OCI-LY3 (cell line): Measurements from ENCODE around the gene PIP5K1C.

Experiments used
- H2AFZ ChIP-seq: fragments of 200-600, 300-600 bp; shearing (Covaris generic); 2 replicates; pipeline ENCODE4 v1.6.0; 2014; ENCODE audit warnings: antibody characterized with exemption, low read depth, low read length
- H3K27ac ChIP-seq: fragments of 200-600, 300-600 bp; sonication (generic); 2 replicates; pipeline ENCODE4 v1.5.1; 2014; ENCODE audit warnings: mild to moderate bottlenecking, low read length, moderate library complexity, mixed read lengths
- H3K27me3 ChIP-seq: fragments of 200-600, 300-600 bp; sonication (generic); 2 replicates; pipeline ENCODE4 v1.6.1; 2014; ENCODE audit warnings: low read depth, low read length, mixed read lengths
- H3K36me3 ChIP-seq: fragments of 200-600, 300-600 bp; sonication (generic); replicated peaks from 2 replicates; pipeline ENCODE3; 2014; ENCODE audit warnings: low read depth, low read length, mixed read lengths
- H3K4me1 ChIP-seq: fragments of 300-600, 200-600 bp; sonication (generic); 2 replicates; pipeline ENCODE4 v1.6.1; 2014; ENCODE audit warnings: low read length, mixed read lengths
- H3K4me2 ChIP-seq: fragments of 200-600, 300-600 bp; sonication (generic); 2 replicates; pipeline ENCODE4 v1.6.1; 2014; ENCODE audit warnings: low read length, mixed read lengths
- H3K4me3 ChIP-seq: fragments of 300-600, 200-600 bp; sonication (generic); 2 replicates; pipeline ENCODE4 v1.5.1; 2014; ENCODE audit warnings: antibody characterized with exemption, mild to moderate bottlenecking, low read length, moderate library complexity
- H3K79me2 ChIP-seq: fragments of 300-600, 200-600 bp; shearing (Covaris generic); 2 replicates; pipeline ENCODE4 v1.6.1; 2014; ENCODE audit warnings: mild to moderate bottlenecking, low read length, mixed read lengths
- H3K9ac ChIP-seq: fragments of 300-600, 200-600 bp; shearing (Covaris generic); 2 replicates; pipeline ENCODE4 v1.6.0; 2014; ENCODE audit warnings: mild to moderate bottlenecking, low read length, moderate library complexity
- H3K9me3 ChIP-seq: fragments of 200-600, 300-600 bp; shearing (Covaris generic); 2 replicates; pipeline ENCODE4 v1.6.1; 2014; ENCODE audit warnings: low read length, mixed read lengths; ENCODE audit not compliant: insufficient read depth
- H4K20me1 ChIP-seq: fragments of 200-600, 300-600 bp; sonication (generic); 2 replicates; pipeline ENCODE4 v1.6.1; 2016; ENCODE audit warnings: low read length, mixed read lengths; ENCODE audit not compliant: insufficient read depth
- CTCF ChIP-seq: fragments of 200-600, 300-600 bp; sonication (generic); IDR thresholded peaks from 2 replicates; pipeline ENCODE4 v1.5.1; 2014; ENCODE audit warnings: antibody characterized with exemption, low read length, low read depth
- EZH2phosphoT487 ChIP-seq: fragments of 200-600 bp; shearing (Covaris generic); IDR thresholded peaks from 2 replicates; pipeline ENCODE4 v1.6.1; 2018; ENCODE audit warnings: antibody characterized with exemption, mixed run types, low read depth

PIP5K1C gene

GRCh38 chr19:3619631-3620012 is 80.6 kb downstream of the PIP5K1C start:
- H3K9ac ChIP-seq = no peak overlapping the region
- H3K27ac ChIP-seq = no peak overlapping the region
- no peak for TF ChIP-seq CTCF
- no peak for TF ChIP-seq EZH2phosphoT487
- no peak overlapping the region for H3K4me3 ChIP-seq
- no peak overlapping the region for H3K4me2 ChIP-seq
- no peaks in the 10 kb centered on the region for H3K27me3 ChIP-seq
- peaks cover 17% of the 10 kb centered on the region for H3K36me3 ChIP-seq
- no peaks in the 10 kb centered on the region for H3K4me1 ChIP-seq
- H4K20me1 ChIP-seq = 0 out of 2 replicates have a peak, but pooled peaks cover 4% of the 10 kb centered on the region
- H3K79me2 ChIP-seq = peaks cover 13% of the 10 kb centered on the region
- no peak overlapping the region for H2AFZ ChIP-seq
- no peaks in the 10 kb centered on the region for H3K9me3 ChIP-seq

DNA sequence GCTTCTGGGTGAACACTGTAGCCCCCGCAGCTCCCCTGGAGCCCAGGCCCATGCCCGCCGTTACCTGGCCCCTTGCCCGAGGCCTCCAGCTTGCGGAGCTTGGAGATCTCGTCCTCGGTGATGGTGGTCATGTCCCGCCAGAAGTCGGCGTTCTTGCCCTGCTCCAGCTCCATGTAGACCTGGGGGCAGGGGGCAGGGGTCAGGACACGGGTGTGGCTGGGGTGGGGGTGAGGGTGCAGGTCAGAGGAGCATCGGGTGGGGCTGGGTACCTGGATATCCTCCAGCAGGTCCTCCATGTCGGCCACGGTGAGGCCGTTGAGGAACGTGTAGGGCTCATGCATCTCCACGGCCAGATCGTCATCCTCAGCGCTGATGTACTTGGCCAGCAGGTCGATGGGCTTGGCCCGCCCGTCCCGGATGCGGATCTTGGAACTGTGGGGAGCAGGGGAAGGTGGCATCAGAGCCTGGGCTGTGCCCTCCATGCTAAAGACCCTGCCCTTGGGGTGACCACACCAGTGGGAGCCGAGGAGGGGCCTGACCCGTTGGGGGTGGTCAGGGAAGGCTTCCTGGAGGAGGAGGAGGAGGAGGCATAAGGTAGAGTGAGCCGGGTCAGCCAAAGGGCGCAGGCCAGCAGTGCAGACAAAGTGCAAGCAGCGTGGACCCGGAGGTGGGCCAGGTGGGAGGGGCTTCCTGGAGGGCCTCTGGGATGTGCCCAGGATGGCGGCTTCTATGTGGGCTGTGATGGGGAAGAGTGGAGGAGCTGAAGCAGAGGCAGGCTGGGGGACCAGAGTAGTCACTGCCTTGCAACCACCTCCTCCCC is 81.2 kb downstream of the PIP5K1C start:
- Histone ChIP-seq H4K20me1 (0 out of 2 replicates have a peak, but pooled peaks cover under 1% of the 10 kb centered on the region), H3K27me3 (no peaks in the 10 kb centered on the region), H3K4me1 (no peaks in the 10 kb centered on the region), H3K36me3 (peaks cover 17% of the 10 kb centered on the region), H3K4me3 (no peak overlapping the region), H3K27ac (no peak overlapping the region), H3K9ac (no peak overlapping the region), H3K9me3 (no peaks in the 10 kb centered on the region), H3K4me2 (no peak overlapping the region), H3K79me2 (peaks cover 7% of the 10 kb centered on the region), H2AFZ (no peak overlapping the region)
- TF ChIP-seq CTCF (peak; percentile 9; the same call in 1 of the 2 replicates), EZH2phosphoT487 (no peak)

GRCh38 chr19:3618144-3618810 is 82.0 kb downstream of the PIP5K1C start:
- H3K9me3 ChIP-seq = no peaks in the 10 kb centered on the region
- no peaks in the 10 kb centered on the region for H4K20me1 ChIP-seq
- no peak overlapping the region for H3K9ac ChIP-seq
- no peaks in the 10 kb centered on the region for H3K27me3 ChIP-seq
- H3K4me2 ChIP-seq = no peak overlapping the region
- no peaks in the 10 kb centered on the region for H3K79me2 ChIP-seq
- no peak overlapping the region for H3K27ac ChIP-seq
- H3K4me1 ChIP-seq = no peaks in the 10 kb centered on the region
- H3K36me3 ChIP-seq = peaks cover 17% of the 10 kb centered on the region
- TF ChIP-seq CTCF (peak; percentile 88), EZH2phosphoT487 (no peak)
- no peak overlapping the region for H3K4me3 ChIP-seq
- H2AFZ ChIP-seq = no peak overlapping the region

DNA sequence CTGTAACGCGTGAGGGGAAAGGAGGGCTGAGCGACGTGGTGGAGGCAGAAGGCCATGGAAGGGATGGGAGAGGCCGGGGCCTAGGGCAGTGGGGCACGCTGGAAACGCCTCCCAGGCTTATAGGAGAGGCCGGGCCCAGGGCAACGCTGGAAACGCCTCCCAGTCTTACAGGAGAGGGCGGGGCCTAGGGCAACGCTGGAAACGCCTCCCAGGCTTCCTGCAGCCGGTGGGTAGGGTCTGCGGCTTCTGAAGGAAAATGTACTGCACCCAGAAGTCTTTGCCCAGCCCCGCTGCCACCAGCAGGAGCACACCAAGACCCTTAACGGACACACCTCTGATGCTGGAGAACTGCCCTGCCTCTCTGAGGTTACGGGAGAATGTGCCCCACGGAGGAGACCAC is 82.8 kb downstream of the PIP5K1C start:
- Histone ChIP-seq H2AFZ (no peak overlapping the region), H3K27ac (no peak overlapping the region), H3K4me1 (no peaks in the 10 kb centered on the region), H3K4me2 (no peak overlapping the region), H3K4me3 (no peak overlapping the region), H3K27me3 (no peaks in the 10 kb centered on the region), H3K9ac (no peak overlapping the region), H3K36me3 (peaks cover 16% of the 10 kb centered on the region), H3K9me3 (no peaks in the 10 kb centered on the region), H3K79me2 (no peaks in the 10 kb centered on the region), H4K20me1 (no peaks in the 10 kb centered on the region)
- TF ChIP-seq EZH2phosphoT487 (no peak), CTCF (no peak)
